GM21717 (cell line): ENCODE results near the gene EPHA1.
A peak's percentile ranks its signal among the peaks of the same experiment; 100 is the strongest.

Experiments used
- ATAC-seq: cut with Tn5 transposase; IDR thresholded peaks from one replicate; pipeline ENCODE4 v1.9.1; 2021; ENCODE audit warnings: mild to moderate bottlenecking, moderate library complexity; ENCODE audit not compliant: unreplicated experiment

EPHA1 gene

DNA sequence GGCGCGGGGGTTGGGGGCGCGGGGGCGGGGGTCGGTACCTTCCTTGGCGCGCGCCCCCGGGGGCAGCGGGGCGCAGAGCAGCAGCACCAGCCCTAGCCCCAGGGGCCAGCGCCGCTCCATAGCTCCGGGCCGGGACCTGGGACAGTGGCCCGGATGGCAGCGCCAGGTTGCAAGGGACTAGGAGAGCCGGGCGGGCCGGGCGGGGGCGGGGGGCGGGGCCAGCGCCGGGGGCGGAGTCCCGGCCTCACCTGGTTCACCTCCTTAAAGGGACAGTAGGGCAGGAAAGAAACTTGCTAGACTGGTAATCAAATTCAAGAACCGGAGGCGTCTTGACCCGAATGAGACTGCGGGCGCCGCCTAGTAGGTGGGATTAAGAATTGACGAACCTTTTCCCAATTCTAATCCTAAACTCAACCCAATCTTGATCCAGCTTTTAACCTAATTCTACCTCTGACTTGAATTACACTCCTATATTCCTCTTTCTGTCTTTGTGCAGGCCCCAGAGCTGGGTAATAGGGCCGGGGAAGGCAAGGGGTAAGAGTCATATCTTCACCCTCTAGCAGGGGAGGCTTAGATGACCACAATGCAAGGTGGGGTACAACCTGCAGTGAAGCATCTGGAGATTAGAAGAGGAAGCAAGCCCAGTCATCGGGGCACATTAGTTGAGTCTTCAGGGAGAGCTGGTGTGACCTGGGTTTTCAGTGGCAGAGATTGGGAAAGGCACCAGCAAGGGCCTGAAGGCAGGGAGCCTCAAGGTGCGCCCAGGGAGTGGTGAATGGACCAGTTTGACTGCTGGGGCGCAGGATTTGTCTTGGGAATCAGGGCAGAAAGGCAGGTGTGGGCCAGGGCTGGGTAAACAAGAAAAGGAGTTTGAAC lies at the start of gene EPHA1:
TSS of gene EPHA1 (minus strand) at position 171 of the 876 bp plus-strand sequence. CDS start at position 120, 51 bp downstream.
- no peak for ATAC-seq

- no peak for ATAC-seq
Measured at GRCh38 chr7:143458263-143458662, 49.6 kb upstream of the EPHA1 start.

DNA sequence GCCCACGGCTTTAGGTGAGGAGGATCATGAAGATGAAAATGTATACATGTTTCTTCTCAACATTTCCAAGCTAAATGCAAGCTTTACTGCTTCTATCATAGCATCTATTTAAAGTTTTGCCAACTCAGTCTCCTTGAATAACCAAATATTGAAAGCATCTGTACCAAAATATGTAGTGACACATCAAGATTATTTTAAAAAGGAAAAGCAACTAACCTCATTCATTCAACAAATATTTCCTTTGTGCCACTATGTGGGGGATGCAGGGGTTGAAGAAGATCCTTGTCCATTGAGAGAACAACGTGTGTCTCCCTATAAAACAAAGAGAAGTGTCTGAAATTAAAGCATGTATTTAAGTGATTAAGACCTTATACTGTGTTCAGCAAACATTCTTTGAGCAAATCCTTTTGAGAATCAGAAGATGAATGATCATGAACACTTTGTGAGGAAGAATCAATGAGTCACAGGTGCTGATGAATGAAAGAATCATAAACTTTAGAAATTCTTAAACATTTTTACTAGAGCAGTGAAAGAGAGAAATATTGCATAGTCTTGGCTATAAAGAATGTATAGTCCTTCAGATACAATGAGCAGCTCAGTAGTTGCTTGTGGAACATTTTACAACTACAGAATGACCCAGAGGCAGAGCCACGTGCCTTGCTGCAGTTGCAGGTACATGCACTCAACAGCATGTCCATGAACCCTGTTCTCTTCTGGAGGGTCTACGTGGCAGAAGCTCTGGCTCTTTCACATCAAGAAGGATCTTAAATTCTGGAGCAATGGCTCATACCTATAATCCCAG lies 48.5 kb upstream of the EPHA1 start:
- ATAC-seq, result no peak

DNA sequence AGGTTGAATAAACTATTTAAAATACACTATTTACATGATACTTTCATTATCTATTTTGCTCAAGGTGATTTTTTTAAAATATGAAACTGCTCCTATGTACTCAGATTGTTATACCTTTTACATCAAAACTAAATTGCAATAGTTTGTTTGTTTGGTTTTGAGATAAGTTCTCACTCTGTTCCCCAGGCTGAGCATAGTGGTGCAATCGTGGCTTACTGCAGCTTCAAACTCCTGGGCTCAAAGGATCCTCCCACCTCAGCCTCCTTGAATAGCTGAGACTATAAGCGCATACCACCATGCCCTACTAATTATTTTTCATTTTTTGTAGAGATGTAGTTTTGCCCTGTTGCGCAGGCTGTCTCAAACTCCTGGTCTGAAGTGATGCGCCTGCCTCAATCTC lies 47.3 kb upstream of the EPHA1 start:
- ATAC-seq, result no peak

GRCh38 chr7:143455491-143455890 lies 46.8 kb upstream of the EPHA1 start:
- ATAC-seq, result no peak

DNA sequence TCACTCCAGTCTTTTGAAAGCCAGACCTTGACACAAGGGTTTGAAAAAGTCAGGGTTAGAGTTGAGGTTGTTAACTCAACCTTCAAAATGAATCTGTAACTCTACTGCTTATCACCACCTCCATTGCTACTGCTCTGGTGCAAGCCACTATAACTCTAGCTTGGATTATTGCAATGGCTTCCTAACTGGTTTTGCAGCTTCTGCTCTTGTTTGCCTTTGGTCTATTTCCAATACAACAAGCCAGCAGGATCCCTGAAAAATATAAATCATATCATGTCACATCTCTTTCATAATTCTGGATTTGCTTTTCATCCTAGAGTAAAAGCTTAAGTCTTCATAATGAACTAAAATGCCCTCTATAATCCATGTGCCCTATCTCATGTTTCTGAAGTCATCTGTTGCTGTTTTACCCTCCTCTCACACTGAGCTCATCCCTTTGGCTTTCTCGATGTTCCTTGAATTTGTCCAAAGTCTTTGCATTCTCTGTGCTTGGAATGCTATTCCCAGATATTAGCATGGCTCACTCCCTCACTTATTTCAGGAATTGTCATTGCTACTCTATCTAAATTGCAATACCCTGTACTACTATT lies 45.5 kb upstream of the EPHA1 start:
- no peak for ATAC-seq

GRCh38 chr7:143452495-143452894 lies 43.8 kb upstream of the EPHA1 start:
- no peak for ATAC-seq

GRCh38 chr7:143451746-143452145 lies 43.1 kb upstream of the EPHA1 start:
- no peak for ATAC-seq

DNA sequence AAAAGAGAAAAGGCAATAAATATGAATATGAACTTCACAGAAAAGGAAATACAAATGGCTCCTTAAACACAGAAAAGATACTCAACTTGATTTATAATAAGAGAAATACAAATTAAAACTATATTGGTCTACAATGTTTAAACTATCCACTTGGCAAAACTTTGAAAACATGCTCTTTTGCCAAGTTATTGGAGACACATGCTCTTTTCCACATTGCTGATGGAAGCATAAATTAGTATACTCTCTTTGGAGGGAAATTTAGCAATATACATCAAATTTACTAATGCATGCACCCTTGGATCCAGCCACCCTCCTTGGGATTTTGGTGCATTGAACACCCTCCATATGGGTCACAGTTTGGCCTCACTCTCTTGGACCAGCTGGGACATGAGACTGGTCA lies 42.5 kb upstream of the EPHA1 start:
- ATAC-seq, result no peak

GRCh38 chr7:143449793-143450192 lies 41.1 kb upstream of the EPHA1 start:
- ATAC-seq, result no peak

GRCh38 chr7:143448429-143448828 lies 39.8 kb upstream of the EPHA1 start:
- no peak for ATAC-seq

DNA sequence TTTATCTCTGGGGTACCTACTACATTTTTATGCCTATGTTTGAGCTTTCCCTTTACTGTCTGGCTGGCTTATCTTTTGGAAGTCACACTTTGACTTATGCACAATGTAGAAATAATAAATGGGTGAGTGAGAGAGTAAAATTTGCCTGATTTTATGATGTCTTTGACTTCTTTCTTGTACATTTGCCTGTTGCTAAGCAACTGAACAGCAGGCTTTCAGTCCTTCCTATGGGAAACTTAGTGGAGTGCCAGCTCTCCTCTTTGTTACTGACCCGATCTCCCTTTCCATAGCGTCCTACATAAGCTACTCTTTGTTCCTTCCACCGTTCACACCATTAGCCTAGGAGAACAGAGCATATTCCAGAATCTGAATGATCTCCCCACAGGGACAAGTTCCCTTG lies 38.8 kb upstream of the EPHA1 start:
- no peak for ATAC-seq

GRCh38 chr7:143444785-143445184 lies 36.1 kb upstream of the EPHA1 start:
- no peak for ATAC-seq

DNA sequence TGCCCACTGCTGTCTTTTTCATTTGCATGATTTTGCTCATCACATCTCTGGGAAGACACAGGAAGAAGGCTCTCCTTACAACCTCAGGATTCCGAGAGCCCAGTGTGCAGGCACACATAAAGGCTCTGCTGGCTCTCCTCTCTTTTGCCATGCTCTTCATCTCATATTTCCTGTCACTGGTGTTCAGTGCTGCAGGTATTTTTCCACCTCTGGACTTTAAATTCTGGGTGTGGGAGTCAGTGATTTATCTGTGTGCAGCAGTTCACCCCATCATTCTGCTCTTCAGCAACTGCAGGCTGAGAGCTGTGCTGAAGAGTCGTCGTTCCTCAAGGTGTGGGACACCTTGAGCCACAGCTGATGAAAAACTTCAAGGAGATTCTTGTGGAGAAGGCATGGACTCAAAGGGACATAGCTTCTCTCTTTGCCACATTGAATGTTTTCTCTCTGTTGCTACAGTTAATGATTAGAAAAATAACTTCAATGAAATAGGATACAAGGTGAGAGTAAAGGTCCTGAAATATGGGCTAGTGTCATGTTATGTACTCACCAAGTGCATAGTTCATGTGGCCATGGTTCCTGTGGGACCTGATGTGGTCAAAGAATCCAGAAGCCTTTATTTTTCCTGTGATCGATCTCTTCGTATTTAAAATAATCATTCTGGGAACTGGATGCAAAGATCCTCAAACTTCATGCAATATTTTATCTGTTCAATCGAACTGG lies 35.6 kb upstream of the EPHA1 start:
- ATAC-seq, result no peak

DNA sequence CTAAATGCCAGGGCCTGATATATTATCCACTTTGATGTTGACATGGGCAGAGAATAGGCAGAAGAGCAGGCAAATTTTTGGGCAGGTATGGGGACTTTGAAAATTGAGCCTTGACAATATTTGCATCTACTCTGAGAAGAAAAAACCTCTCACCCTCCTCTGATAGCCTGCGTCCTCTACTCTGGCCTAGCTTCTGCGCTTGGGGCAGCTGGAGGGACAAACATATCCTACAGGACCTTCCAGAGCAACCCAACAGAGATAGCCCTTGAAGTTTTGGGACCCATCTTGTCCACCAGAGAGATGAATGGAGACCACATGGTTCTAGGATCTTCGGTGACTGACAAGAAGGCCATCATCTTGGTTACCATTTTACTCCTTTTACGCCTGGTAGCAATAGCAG lies 34.5 kb upstream of the EPHA1 start, which contains the start of gene TAS2R60:
TSS of gene TAS2R60 (plus strand) at position 301 of the 400 bp plus-strand sequence. CDS start at position 301, 0 bp downstream.
- ATAC-seq, result no peak

DNA sequence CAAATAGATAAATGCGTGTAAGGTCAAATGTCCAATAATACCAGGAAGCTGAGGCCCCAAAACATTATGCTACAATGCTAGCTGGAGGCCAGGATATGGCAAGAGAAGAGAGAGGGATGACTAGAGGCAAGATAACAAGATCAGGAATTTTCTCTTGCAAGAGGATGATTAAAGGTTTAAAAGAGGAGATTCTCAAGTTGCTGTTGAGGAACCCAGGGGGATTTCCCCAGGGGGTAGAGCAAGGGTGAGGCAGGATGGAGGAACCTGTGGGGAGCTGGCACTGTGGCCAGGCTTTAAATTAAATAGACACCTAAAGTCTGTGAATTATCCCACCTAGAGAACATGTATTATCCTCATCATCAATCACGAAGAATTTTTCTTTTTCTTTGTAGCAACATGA lies 31.2 kb upstream of the EPHA1 start:
- ATAC-seq, result no peak

DNA sequence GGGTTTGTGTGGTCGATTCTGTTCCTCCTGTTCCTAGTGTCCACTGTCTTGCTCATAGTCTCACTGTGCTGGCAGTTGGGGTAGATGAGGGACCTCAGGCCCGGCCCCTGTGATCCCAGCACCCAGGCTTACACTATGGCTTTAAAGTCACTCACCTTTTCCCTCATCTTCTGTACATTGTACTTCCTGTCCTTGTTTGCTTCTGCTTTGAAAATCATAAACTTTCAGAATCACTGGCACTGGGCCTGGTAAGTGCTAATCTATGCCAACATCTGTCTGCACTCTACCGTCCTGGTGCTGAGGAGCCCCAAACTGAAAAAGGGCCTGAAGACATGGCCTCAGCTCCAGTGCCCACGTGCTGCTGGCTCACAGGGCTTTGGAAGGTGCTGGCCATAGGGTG lies 28.9 kb upstream of the EPHA1 start:
- peak; percentile 51 for ATAC-seq

DNA sequence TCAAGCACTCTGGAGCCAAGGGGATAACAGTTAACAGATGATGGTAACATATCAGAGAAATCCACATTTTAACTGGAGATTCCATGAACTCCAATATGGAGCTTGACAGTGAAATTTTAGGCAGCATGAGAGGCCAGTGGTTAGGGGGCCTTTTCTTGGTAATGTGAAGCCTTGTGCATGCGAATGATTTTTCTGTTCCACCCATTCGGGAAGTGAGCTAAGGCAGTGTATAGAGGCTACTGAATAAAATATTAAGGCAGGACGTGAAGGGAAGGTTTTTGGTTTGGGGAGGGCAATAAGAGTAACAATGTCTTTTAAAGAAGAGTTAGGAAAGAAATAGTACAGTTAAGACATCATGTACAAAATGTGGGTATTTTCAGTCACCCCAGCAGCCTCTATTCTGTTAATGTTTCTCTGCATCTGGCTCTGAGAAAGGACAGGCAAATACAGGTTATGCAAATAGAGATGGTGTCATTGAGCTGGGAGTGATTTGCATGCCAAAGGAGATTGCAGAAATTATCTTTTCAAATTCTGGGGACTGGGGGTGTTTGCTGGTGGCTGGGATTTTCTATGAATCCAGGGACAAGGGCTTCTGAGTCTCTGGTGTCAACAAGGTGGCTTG lies 27.8 kb upstream of the EPHA1 start:
- ATAC-seq, result peak; percentile 79

DNA sequence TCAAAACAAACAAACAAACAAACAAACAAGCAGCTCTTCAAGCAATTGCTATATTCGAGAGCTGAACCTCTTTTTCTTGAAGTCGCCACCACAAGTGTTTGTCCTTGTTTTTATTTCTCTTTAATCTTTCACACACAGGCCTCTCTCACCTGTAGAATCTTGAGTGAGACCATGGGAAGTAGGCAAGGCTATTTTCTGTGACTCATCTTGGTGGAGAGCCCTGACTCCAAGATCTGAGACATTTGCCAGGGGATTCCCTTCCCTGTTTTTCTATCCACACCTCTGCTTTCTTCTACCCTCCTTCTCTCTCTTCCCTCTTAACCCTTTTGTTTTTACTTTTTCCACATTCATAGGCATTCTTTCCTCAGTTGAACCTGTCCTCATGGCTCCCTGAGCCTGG lies 26.6 kb upstream of the EPHA1 start:
- no peak for ATAC-seq

- no peak for ATAC-seq
Measured at GRCh38 chr7:143434660-143435059, 26.0 kb upstream of the EPHA1 start.
